OCI-LY7 (cell line): Measurements from ENCODE around the gene SNAP91. TPM values are rescaled to one million over a fixed set of nuclear protein-coding genes. Genes with fewer than 3 reads are reported as not detected.

Source experiments
- BruUV-seq: library from RNA; stranded (reverse); fragments of 400-500 nt; replicated peaks from 2 replicates; lab custom pipeline; 2021; lab: Mats Ljungman, UMichigan
- CTCF ChIA-PET: fragments of 300-600 bp; sonication (Branson Sonifier 250); formaldehyde crosslinking; loops from one replicate; lab custom pipeline; 2022; ENCODE audit warnings: antibody characterized with exemption; ENCODE audit not compliant: unreplicated experiment; lab: Charles Lee
- POLR2A ChIA-PET: fragments of 300-600 bp; sonication (Branson Sonifier 250); formaldehyde crosslinking; loops from one replicate; lab custom pipeline; 2022; ENCODE audit warnings: antibody characterized with exemption; lab: Charles Lee
- DNase-seq: peaks from one replicate; pipeline ENCODE4 v3.0.0-alpha.2; 2015; ENCODE audit warnings: low spot score
- H2AFZ ChIP-seq: fragments of 200-600 bp; sonication (generic), shearing (Covaris generic); 2 replicates; pipeline ENCODE4 v1.6.1; 2014; ENCODE audit warnings: mild to moderate bottlenecking, antibody characterized with exemption, low read length, moderate library complexity
- H3K27ac ChIP-seq: fragments of 200-600 bp; sonication (generic); 2 replicates; pipeline ENCODE4 v1.5.1; 2014; ENCODE audit warnings: mixed run types, low read depth, mild to moderate bottlenecking, moderate library complexity, low read length, inconsistent platforms; ENCODE audit not compliant: poor library complexity, severe bottlenecking
- H3K36me3 ChIP-seq: fragments of 200-600 bp; sonication (generic); 2 replicates; pipeline ENCODE4 v1.6.1; 2014; ENCODE audit warnings: mild to moderate bottlenecking, antibody characterized with exemption, low read length, moderate library complexity, mixed read lengths; ENCODE audit not compliant: insufficient read depth
- H3K4me1 ChIP-seq: fragments of 200-600 bp; sonication (generic); 2 replicates; pipeline ENCODE4 v1.5.1; 2014; ENCODE audit warnings: mild to moderate bottlenecking, low read length; ENCODE audit not compliant: insufficient read depth, poor library complexity, severe bottlenecking
- H3K4me2 ChIP-seq: fragments of 200-600 bp; sonication (generic); 2 replicates; pipeline ENCODE4 v1.6.1; 2014; ENCODE audit warnings: mild to moderate bottlenecking, low read length
- H3K4me3 ChIP-seq: fragments of 200-600 bp; sonication (generic); 2 replicates; pipeline ENCODE4 v1.5.1; 2014; ENCODE audit warnings: mild to moderate bottlenecking, low read depth, low read length; ENCODE audit not compliant: poor library complexity, severe bottlenecking
- H3K79me2 ChIP-seq: fragments of 200-600 bp; sonication (generic); 2 replicates; pipeline ENCODE4 v1.6.1; 2016; ENCODE audit warnings: low read depth, mild to moderate bottlenecking, low read length, moderate library complexity, mixed read lengths; ENCODE audit not compliant: insufficient read depth
- H3K9me2 ChIP-seq: fragments of 200-600 bp; sonication (generic); 2 replicates; pipeline ENCODE4 v1.6.1; 2016; ENCODE audit warnings: mild to moderate bottlenecking, low read length, mixed read lengths; ENCODE audit not compliant: insufficient read depth
- H3K9me3 ChIP-seq: fragments of 200-600 bp; sonication (generic); 2 replicates; pipeline ENCODE4 v1.6.1; 2014; ENCODE audit warnings: mild to moderate bottlenecking, mixed run types, low read length, mixed read lengths
- H4K20me1 ChIP-seq: fragments of 200-600 bp; sonication (generic); 2 replicates; pipeline ENCODE4 v1.6.1; 2014; ENCODE audit warnings: mild to moderate bottlenecking, antibody characterized with exemption, low read length, moderate library complexity, mixed read lengths; ENCODE audit not compliant: insufficient read depth
- CTCF ChIP-seq: fragments of 200-600 bp; sonication (generic); conservative IDR thresholded peaks from 2 replicates; pipeline ENCODE4 v1.5.1; 2014; ENCODE audit warnings: mild to moderate bottlenecking, antibody characterized with exemption, low read length, moderate library complexity, mixed read lengths
- EZH2phosphoT487 ChIP-seq: fragments of 200-600 bp; sonication (generic); IDR thresholded peaks from 2 replicates; pipeline ENCODE4 v1.6.1; 2018; ENCODE audit warnings: low read depth, borderline replicate concordance, mild to moderate bottlenecking, mixed run types, antibody characterized with exemption, low read length, moderate library complexity, mixed read lengths
- intact Hi-C: fragments of 100-400 bp; cut with micrococcal nuclease; formaldehyde crosslinking; loops from one replicate; pipeline ENCODE4 v1.10.0; 2022; ENCODE audit not compliant: unreplicated experiment
- total RNA-seq, 2 experiments: library from RNA; depleted of rRNA in 1 of 2; stranded (reverse); fragments of >200 nt in 1 of 2; shearing (Covaris generic) in 1 of 2; gene quantifications; 2 replicates each; pipeline ENCODE4 v1.2.3, GENCODE V29; 2014 to 2022

SNAP91 gene
- total RNA-seq, 2 experiments from 2014 or later: not detected

GRCh38 chr6:83696674-83697073 is 12.2 kb downstream of the SNAP91 start:
- no TSS peak for BruUV-seq
- POLR2A ChIA-PET: no interaction called here

GRCh38 chr6:83685481-83685880 is 23.4 kb downstream of the SNAP91 start:
- Histone ChIP-seq H3K36me3 (no peaks in the 10 kb centered on the region), H2AFZ (no peak overlapping the region), H3K9me3 (no peaks in the 10 kb centered on the region), H3K9me2 (no peaks in the 10 kb centered on the region), H3K4me2 (no peak overlapping the region), H4K20me1 (no peaks in the 10 kb centered on the region), H3K4me1 (no peaks in the 10 kb centered on the region), H3K4me3 (no peak overlapping the region), H3K27ac (no peak overlapping the region), H3K79me2 (no peaks in the 10 kb centered on the region)
- DNase-seq: no peak
- ChIA-PET CTCF (no interaction called here), POLR2A (no interaction called here)
- TF ChIP-seq CTCF (no peak), EZH2phosphoT487 (no peak)
- intact Hi-C loops: no loop called here
- BruUV-seq: no TSS peak

More at GRCh38 chr6:83696674-83697073, 12.2 kb downstream of the SNAP91 start:
- no peak for TF ChIP-seq EZH2phosphoT487
- TF ChIP-seq CTCF: no peak
- H3K9me3 ChIP-seq: no peaks in the 10 kb centered on the region
- CTCF ChIA-PET: no interaction called here
- no peaks in the 10 kb centered on the region for H3K9me2 ChIP-seq
- no peak for DNase-seq
- no peaks in the 10 kb centered on the region for H4K20me1 ChIP-seq
- no peaks in the 10 kb centered on the region for H3K4me1 ChIP-seq
- no peak overlapping the region for H3K4me3 ChIP-seq
- H3K27ac ChIP-seq: no peak overlapping the region
- no peak overlapping the region for H3K4me2 ChIP-seq
- H2AFZ ChIP-seq: no peak overlapping the region
- no peaks in the 10 kb centered on the region for H3K36me3 ChIP-seq
- H3K79me2 ChIP-seq: no peaks in the 10 kb centered on the region
- intact Hi-C loops: no loop called here

- CTCF ChIA-PET: no interaction called here
- H3K79me2 ChIP-seq: no peaks in the 10 kb centered on the region
- H3K9me2 ChIP-seq: no peaks in the 10 kb centered on the region
- H3K36me3 ChIP-seq: no peaks in the 10 kb centered on the region
- no peak overlapping the region for H3K4me3 ChIP-seq
- DNase-seq: no peak
- intact Hi-C loops: no loop called here
- TF ChIP-seq CTCF (no peak), EZH2phosphoT487 (no peak)
- no peaks in the 10 kb centered on the region for H4K20me1 ChIP-seq
- no peak overlapping the region for H2AFZ ChIP-seq
- H3K27ac ChIP-seq: no peak overlapping the region
- H3K4me1 ChIP-seq: no peaks in the 10 kb centered on the region
- POLR2A ChIA-PET: no interaction called here
- H3K9me3 ChIP-seq: no peaks in the 10 kb centered on the region
- BruUV-seq: no TSS peak
- no peak overlapping the region for H3K4me2 ChIP-seq
These were observed 31.1 kb downstream of the SNAP91 start for GRCh38 chr6:83677791-83678190.
